ENCODE results near the gene ITPKC. TPM values are rescaled to one million over a fixed set of nuclear protein-coding genes. Genes with fewer than 3 reads are reported as not detected.

ITPKC gene
- polyA plus RNA-seq, 1 of the 3 experiments (the other 2 are of a cell fraction): 6.3 TPM

DNA sequence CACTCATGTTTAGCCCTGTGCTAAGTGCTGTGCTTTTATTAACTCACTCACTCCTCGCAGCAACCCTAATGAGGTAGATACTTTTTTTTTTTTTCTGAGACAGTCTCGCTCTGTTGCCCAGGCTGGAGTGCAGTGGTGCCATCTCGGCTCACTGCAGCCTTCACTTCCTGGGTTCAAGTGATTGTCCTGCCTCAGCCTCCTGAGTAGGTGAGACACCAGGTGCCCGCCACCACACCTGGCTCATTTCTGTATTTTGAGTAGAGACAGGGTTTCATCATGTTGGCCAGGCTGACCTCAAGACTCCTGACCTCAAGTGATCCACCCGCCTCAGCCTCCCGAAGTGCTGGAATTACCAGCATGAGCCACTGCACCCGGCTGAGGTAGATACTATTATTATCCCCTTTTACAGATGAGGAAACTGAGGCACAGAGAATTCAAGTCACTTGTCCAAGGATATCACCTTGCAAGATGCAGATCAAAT lies 2.5 kb downstream of the ITPKC start (continued):
- TF ChIP-seq ZBTB33 (IDR thresholded peaks at IDR 0.05; ENCODE audit: borderline replicate concordance, low read depth): no peak

DNA sequence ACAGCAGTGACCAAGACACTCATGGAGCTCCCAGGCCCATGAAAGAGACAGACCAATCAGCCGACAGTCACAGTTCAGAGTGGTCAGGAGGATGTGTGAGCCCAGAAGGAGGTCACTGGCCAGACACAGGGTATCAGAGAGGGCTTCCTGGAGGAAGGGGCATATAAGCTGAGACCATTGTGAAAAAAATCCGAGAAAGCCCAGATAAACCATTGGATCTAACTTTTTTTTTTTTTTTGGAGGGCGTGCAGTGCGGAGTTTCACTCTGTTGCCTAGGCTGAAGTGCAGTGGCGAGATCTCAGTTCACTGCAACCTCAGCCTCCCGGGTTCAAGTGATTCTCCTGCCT lies 4.2 kb downstream of the ITPKC start:
- ChIA-PET CTCF (interaction anchor here (0.9 to 1.9 kb wide), 3 partner anchors 77 to 86 kb away, joined by 3 to 7 read pairs (median 3); partner anchors contain the start of gene EGLN2), POLR2A (interaction anchor here (1.0 kb wide), 1 partner anchor 23 kb away, joined by 8 read pairs; no protein-coding TSS in a partner anchor)
- Histone ChIP-seq H3K4me2 (0 out of 2 replicates have a peak overlapping the region, but pooled peaks have one; percentile 89), H3K4me1 (ENCODE audit: control insufficient read depth in 1 of 2, insufficient read depth in 2 of 2, low read depth in 1 of 2, low read length in 1 of 2) (peaks cover 8 to 20% of the 10 kb centered on the region in 2 experiments; a peak in 1 of 4 replicates), H3K4me3 (ENCODE audit: low read depth in 2 of 2, low read length in 1 of 2) (no peak overlapping the region), H3K27ac (ENCODE audit: low read depth in 2 of 2, low read length in 1 of 2) (no peak overlapping the region), H3K79me2 (ENCODE audit: insufficient read depth) (peaks cover 79% of the 10 kb centered on the region), H2AFZ (ENCODE audit: low read depth) (no peak overlapping the region), H4K20me1 (ENCODE audit: insufficient read depth) (peaks cover 7% of the 10 kb centered on the region; the same call in 1 of the 2 replicates), H3K9ac (no peak overlapping the region), H3K9me2 (no peaks in the 10 kb centered on the region), H3K36me3 (replicated peaks in 1 of 2; ENCODE audit: control insufficient read depth in 1 of 2, insufficient read depth in 2 of 2, low read length in 1 of 2) (peaks cover 0 to 20% of the 10 kb centered on the region in 2 experiments), H3F3A (replicated peaks; ENCODE audit: insufficient read depth) (peaks cover 10% of the 10 kb centered on the region), H3K9me3 (no peaks in the 10 kb centered on the region), H3K27me3 (ENCODE audit: insufficient read depth) (no peaks in the 10 kb centered on the region)
- DNase-seq: no peak
- 85% methylated on average over 6 of the region's 6 CpGs for WGBS (ENCODE audit: low lambda C conversion rate)
- TF ChIP-seq ZBTB33 (IDR thresholded peaks at IDR 0.05; ENCODE audit: borderline replicate concordance, low read depth): no peak
- no peak for TF ChIP-seq MEF2A (IDR thresholded peaks at IDR 0.05; ENCODE audit: borderline replicate concordance, low read depth)
- no peak for TF ChIP-seq ELF1 (IDR thresholded peaks at IDR 0.05)
- no peak for TF ChIP-seq POLR2AphosphoS5 (IDR thresholded peaks at IDR 0.05; ENCODE audit: low read depth, low read length)
- no peak for TF ChIP-seq RCOR1 (IDR thresholded peaks at IDR 0.05; ENCODE audit: low read length)
- TF ChIP-seq RFX5 (IDR thresholded peaks at IDR 0.05; ENCODE audit: low read length): no peak
- TF ChIP-seq CTCF (IDR thresholded peaks at IDR 0.05): no peak
- no peak for TF ChIP-seq RXRA (IDR thresholded peaks at IDR 0.05; ENCODE audit: borderline replicate concordance, low read depth)

All from SK-N-SH (cell line).